Measurements from ENCODE around the gene CDC73. TPM values are rescaled to one million over a fixed set of nuclear protein-coding genes. Genes with fewer than 3 reads are reported as not detected.

CDC73 gene
- total RNA-seq, 1 donor from 2014 or later, result 46.8 TPM

DNA sequence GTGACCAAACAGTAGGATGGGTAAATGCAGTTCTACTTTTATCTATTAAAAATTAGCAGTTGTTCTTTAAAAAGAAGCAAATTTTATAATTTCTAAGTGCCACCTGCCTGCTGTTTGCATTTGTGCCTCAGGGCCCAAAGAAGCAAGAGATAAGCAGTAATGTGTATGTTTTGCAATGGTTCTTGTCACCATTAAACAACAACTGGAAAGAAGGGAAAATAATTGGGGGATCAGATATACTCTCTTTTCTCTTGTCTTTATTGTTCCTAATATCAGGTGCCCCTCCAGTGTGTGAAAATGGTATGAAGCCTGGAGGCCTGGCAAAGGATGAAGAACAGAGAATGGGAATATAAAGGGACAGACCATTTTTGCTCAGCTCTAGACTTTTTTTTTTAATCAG is 55.0 kb downstream of the CDC73 start:
- peaks cover 47% of the 10 kb centered on the region for H3K4me1 ChIP-seq
- no peak for DNase-seq
- intact Hi-C loops (cut with micrococcal nuclease), result no loop called here
- no peaks in the 10 kb centered on the region for H3K27me3 ChIP-seq (ENCODE audit: low read depth)
- H3K9me3 ChIP-seq (replicated peaks), result no peaks in the 10 kb centered on the region
- no peak overlapping the region for H3K27ac ChIP-seq (replicated peaks)
- no peaks in the 10 kb centered on the region for H3K36me3 ChIP-seq
- no peak overlapping the region for H3K4me3 ChIP-seq
- TF ChIP-seq CTCF (IDR thresholded peaks at IDR 0.05; ENCODE audit: borderline replicate concordance), result no peak

GRCh38 chr1:193179094-193179493 is 57.3 kb downstream of the CDC73 start:
- H3K27ac ChIP-seq (replicated peaks), result no peak overlapping the region
- H3K4me3 ChIP-seq, result peak overlapping the region; percentile 65
- no peaks in the 10 kb centered on the region for H3K9me3 ChIP-seq (replicated peaks)
- H3K4me1 ChIP-seq, result peaks cover 68% of the 10 kb centered on the region
- H3K27me3 ChIP-seq (ENCODE audit: low read depth), result no peaks in the 10 kb centered on the region
- TF ChIP-seq CTCF (IDR thresholded peaks at IDR 0.05; ENCODE audit: borderline replicate concordance), result no peak
- DNase-seq, result no peak
- intact Hi-C loops (cut with micrococcal nuclease), result no loop called here
- no peaks in the 10 kb centered on the region for H3K36me3 ChIP-seq

GRCh38 chr1:193181536-193181935 is 59.7 kb downstream of the CDC73 start:
- DNase-seq, result no peak
- Histone ChIP-seq H3K36me3 (no peaks in the 10 kb centered on the region), H3K27me3 (ENCODE audit: low read depth) (no peaks in the 10 kb centered on the region), H3K9me3 (replicated peaks) (no peaks in the 10 kb centered on the region), H3K27ac (replicated peaks) (peak overlapping the region; percentile 59), H3K4me3 (peak overlapping the region; percentile 65), H3K4me1 (peaks cover 85% of the 10 kb centered on the region)
- intact Hi-C loops (cut with micrococcal nuclease), result loop anchor here (10.0 kb wide), 1 partner anchor 1113 kb away; no protein-coding TSS in a partner anchor
- no peak for TF ChIP-seq CTCF (IDR thresholded peaks at IDR 0.05; ENCODE audit: borderline replicate concordance)

GRCh38 chr1:193181985-193182384 is 60.2 kb downstream of the CDC73 start:
- DNase-seq, result no peak
- Histone ChIP-seq H3K27me3 (ENCODE audit: low read depth) (no peaks in the 10 kb centered on the region), H3K36me3 (no peaks in the 10 kb centered on the region), H3K27ac (replicated peaks) (peak overlapping the region; percentile 59), H3K4me3 (peak overlapping the region; percentile 65), H3K4me1 (peaks cover 86% of the 10 kb centered on the region), H3K9me3 (replicated peaks) (no peaks in the 10 kb centered on the region)
- intact Hi-C loops (cut with micrococcal nuclease), result loop anchor here (10.0 kb wide), 1 partner anchor 1113 kb away; no protein-coding TSS in a partner anchor
- TF ChIP-seq CTCF (IDR thresholded peaks at IDR 0.05; ENCODE audit: borderline replicate concordance), result no peak

GRCh38 chr1:193183019-193183627 is 61.3 kb downstream of the CDC73 start:
- peaks cover 90% of the 10 kb centered on the region for H3K4me1 ChIP-seq
- peak overlapping the region; percentile 84 for H3K27ac ChIP-seq (replicated peaks)
- no peaks in the 10 kb centered on the region for H3K27me3 ChIP-seq (ENCODE audit: low read depth)
- intact Hi-C loops (cut with micrococcal nuclease), result loop anchor here (10.0 kb wide), 1 partner anchor 1112 kb away; no protein-coding TSS in a partner anchor
- H3K9me3 ChIP-seq (replicated peaks), result no peaks in the 10 kb centered on the region
- TF ChIP-seq CTCF (IDR thresholded peaks at IDR 0.05; ENCODE audit: borderline replicate concordance), result peak; percentile 83
- peak overlapping the region; percentile 65 for H3K4me3 ChIP-seq
- DNase-seq, result no peak
- no peaks in the 10 kb centered on the region for H3K36me3 ChIP-seq

Measured in left ventricle myocardium inferior (tissue), 1 donor.